ENCODE measurements around the gene LIMCH1.
"Not testable (repeated sequence)": the region's sequence is repeated elsewhere in the genome, so short reads cannot be mapped to it uniquely, and the experiment has no call there.

The LIMCH1 gene

DNA sequence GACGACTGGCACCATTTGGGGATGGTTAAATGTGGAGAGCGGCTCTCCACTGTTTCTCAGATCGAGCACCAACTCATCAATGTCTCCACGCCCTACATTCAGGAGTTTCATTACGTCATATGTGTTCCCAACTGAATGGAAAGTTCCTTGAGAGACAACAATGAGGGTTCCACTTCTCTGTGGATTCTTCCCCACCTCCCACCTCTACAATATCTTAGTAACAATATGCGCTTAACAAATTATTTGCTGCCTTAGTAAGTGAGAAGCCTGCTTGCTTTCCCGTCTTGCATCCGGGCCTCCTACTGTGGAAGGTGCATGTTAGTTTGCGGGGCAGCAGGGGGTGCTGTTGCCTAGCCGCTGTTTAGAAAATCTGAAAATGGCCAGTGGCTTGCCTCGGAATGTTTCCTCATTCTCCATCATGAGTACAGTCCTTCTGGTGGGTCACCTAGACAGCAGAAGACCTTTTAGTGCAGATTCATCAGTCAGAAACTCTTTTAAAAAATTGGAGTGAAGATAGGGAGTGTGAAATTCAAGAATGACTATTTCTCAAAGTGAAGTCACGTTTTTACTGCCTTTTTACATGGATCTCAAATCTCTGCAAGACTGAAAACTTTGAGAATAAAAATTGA lies 154.9 kb downstream of the LIMCH1 start:
- DNase-seq = peak; percentile 49

GRCh38 chr4:41693629-41694028 lies 155.7 kb downstream of the LIMCH1 start:
- DNase-seq = peak; percentile 6

GRCh38 chr4:41696131-41696530 lies 158.2 kb downstream of the LIMCH1 start:
- DNase-seq = no peak

GRCh38 chr4:41696763-41697162 lies 158.8 kb downstream of the LIMCH1 start:
- no peak for DNase-seq

GRCh38 chr4:41701983-41702382 lies 164.0 kb downstream of the LIMCH1 start:
- DNase-seq = no peak

- DNase-seq = no peak
Measured at GRCh38 chr4:41702770-41703169, 164.8 kb downstream of the LIMCH1 start.

DNA sequence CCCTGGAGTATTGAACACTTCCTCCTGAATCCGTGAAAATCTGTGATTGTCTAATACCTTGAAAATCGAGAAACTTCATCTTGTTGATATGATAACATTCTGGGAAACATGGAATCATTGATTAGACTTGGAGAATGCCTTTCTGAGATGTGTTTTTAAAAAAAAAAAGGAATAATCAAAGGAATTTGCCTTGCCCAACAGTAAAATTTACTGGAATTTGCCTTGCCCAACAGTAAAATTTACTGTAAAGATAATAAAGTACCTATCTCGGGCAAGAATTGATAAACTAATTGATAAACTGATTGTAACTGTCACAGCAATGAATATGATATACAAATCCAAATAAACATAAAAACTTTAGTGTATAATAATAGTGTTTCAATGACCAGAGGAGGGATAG lies 165.8 kb downstream of the LIMCH1 start:
- DNase-seq = no peak

DNA sequence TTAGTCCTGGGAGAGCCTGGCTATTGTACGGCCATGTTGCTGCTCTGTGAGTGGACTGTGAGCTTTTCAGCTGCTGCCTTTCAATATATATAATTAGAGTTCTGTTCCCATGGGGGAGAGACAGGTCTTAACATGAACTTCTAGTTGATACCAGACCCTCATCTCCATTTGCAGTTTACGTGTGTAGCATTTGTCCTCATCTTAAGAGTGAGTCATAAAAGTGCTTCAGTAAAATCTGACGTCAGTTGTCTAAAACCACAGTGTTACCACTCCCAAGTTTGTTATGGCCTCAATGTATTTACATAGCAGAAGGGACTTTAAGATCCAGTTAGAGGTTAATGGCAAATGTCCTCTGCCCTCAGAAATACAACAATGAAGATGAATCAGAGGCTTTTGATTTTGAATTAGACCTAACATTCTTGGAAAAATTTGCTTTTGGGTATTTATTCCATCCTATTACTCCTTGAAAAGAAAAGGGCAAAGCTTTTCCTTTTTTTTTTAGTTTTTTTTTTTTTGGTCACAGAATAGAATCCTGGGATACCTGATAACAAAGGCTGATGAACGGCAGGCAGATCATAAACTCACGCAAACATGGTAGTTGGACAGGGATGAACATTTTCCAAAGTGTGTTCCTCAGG lies 172.0 kb downstream of the LIMCH1 start:
- DNase-seq = no peak

GRCh38 chr4:41711654-41712053 lies 173.7 kb downstream of the LIMCH1 start:
- not testable (repeated sequence) for DNase-seq

- DNase-seq = no peak
Measured at GRCh38 chr4:41712425-41712824, 174.5 kb downstream of the LIMCH1 start.

DNA sequence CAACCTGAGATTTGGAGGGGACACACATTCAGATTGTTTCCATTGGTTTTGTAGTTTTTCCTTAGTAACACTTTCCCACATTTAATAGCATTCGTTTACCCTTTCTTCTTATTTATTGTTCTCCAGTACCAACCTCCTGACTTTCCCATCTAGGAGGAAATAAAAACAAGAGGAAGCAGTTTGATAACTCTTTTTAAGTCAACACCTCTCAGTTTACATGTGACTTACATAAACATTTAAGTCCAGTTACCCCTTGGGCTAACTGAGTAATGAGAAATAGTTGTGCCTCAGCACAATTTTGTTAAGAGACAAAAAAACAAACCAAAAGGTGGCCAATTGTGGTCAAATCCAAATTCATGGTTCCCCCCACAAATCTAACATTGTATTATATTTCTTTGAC lies 175.8 kb downstream of the LIMCH1 start:
- no peak for DNase-seq

DNA sequence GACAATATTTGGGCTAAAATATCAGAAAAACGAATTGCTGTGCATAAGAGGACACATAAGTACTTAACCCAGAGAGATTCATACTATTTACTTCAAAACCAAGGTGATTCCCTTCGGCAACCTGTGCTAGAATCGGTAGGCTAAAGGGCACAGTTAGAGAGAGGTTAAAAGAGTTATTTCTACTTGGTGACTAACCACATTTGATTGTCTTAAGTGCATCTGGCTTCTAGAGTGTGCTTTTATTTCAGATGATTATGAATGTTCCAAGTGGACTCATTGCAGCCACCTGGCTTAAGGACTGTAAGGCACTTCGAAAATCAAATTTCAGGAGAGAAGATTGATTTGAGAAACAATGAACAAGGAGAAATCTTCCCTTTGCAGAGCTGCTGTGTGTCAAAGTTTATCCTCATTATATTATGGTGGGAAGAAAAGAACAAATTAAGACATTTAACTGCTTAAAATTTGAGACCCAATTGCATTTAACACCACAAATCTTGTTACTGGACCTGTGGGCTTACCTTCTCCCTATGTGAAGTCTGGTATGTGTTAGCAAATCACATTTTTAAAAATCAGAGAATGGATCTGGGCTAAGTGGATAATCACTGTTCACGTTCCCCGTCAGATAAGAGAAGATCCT lies 176.5 kb downstream of the LIMCH1 start:
- no peak for DNase-seq

DNA sequence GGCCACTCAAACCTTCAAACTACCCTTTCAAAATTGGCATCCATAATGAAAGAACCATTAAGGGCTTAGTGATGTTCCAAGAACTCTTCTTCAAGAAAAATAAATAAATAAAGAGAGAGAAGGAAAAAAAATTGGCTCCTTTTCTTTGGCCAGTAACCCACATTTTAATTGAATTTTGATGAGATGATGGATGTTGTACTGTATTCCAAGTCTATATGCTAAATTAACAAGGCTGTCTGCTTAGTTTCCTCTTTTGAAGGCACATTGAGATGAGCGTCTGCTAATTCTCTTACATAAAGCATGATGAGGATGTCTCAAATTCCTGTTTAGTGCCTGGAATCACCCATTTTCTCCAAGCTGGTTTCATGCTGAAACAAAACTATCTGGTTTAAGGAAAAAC lies 177.2 kb downstream of the LIMCH1 start:
- no peak for DNase-seq

DNA sequence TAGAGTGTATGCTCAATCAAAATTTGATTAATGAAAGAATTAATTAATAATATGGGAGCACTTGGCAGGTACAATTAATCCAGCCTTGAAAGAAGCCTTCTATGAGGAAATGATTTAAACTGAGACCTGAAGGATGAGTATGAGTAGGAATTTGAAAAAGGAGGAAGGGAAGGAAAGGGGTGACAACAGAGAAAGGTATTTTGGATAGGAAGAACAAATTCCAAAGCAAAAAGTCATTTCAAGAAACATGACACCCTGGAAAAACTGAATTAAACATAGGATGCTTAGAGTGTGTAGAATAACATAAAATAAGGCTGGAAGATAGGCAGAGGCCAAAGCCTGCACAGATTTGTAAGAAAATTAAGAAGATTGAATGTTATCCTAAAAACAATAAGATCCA lies 180.9 kb downstream of the LIMCH1 start:
- no peak for DNase-seq

DNA sequence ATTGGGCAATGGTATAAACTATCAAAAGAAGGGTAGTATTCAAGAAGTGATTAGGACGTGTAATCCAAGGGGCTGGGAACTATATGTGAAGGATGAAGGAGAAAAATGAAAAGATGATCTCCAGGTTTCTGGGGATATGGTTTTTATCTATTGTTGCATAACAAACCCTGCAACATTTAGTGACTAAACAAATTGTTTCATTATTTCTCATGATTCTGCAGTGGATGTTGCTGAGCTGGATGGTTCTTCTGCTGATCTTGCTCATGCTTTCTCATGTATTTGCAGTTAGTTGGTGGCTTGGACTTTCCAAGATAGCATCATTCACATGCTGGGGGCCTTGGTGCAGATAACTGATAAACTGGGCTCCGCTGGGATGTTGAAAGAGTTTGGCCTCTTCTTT lies 181.5 kb downstream of the LIMCH1 start:
- no peak for DNase-seq

- DNase-seq = no peak
Measured at GRCh38 chr4:41722181-41722580, 184.2 kb downstream of the LIMCH1 start.

DNA sequence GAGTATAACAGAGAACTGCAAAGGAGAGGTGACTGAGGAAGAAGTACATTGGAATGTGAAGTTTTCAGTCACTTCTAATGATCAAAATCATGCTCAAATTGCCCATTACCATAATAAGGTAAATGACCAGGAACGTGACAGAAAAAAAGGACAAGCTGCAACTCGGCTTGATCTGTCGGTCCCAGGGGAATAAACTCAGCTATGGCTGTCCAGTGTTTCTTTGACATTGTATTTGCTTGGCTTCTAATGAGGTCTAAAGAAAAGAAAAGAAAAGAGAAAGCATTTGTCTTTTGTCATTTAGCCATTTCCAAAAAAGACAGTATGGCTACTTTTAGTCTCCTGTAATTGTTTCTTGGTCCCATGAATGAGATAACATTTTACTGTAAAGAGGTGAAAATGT lies 185.3 kb downstream of the LIMCH1 start:
- DNase-seq = no peak

DNA sequence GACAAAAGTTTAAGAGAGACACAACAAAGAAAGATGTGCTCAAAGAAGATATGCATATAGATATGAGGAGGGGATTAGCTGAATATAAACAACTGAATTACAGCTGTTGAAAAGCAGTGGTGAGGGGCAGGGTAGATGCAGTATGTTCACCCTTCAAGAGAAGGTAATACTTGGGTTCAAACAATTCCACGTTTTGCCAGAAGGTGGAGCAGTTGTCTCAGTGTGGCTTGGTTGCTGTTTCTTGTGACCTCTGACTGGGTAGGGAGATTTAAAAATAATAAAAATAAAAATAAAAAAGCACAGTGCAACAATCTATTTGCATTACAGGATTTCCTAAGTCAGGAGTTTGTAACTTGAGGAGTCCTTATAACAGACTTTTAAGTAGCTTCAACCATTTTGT lies 187.3 kb downstream of the LIMCH1 start:
- DNase-seq = no peak

DNA sequence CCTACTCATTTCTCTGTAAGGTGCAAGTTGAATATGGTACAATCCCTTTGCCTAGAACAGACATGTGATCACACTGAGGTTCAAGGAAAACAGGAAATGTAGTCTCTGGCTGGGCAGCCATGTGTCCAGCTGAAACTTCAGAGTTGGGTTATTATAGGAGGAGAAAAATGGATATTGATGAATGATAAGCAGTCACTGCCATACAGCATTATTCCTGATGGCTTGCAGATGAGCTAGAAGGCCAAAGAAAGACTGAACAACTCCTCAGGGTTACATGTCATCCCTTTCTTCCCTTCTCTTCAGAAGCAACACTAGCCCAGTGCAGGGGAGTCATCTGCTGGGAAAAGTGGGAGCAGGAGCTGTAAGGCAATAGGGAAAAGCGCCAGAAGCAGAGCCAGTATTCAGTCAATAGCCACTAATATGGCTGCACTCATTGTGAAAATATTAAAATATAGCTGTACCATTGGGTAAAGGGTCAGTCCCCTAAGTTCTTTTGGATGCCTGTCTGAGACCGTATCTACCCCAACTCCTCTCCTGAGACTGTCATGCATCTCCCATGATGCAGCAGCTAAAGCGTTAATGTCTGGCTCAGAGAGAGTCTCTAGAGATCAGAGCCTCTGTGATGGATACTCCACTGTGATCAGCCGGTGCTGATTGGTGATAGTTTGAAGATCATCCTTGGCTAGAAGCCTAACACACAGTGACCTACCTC lies 190.1 kb downstream of the LIMCH1 start:
- no peak for DNase-seq

DNA sequence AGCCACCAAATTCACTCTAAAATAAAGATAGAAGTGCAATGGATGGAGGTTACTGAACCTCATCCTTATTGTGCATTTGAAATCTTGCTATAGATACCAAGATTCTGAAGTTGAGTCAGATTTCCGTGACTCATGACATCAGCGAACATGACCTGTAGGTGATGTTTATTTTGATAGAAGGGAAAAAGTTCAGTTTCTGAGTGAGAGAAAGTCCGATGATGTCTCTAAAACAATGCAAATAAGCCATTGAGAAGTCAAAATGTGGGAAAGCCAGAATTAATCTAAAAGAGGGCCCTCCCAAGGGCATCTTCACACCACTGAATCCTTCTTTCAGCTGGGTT lies 190.6 kb downstream of the LIMCH1 start:
- DNase-seq = no peak

- no peak for DNase-seq
Measured at GRCh38 chr4:41731569-41732126, 193.7 kb downstream of the LIMCH1 start.

DNA sequence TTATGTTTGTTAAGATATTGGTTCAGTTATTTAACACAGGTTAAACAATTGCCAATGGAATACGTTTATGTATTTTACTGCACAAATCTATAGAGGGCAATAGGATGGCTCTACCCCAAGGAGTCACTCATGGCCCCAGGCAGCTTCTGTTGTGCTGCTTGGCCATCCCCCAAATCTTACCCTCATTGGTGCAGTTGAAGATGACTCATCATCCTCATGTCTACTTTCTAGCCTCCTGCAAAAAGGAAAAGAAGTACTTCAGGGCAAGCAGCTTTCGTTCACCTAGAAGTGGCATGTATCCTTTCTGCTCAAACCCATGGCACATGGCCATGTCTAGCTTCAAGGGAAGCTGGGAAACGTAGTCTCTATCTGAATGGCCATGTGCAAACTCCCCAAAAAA lies 196.4 kb downstream of the LIMCH1 start:
- DNase-seq = no peak

GRCh38 chr4:41737491-41737890 lies 199.5 kb downstream of the LIMCH1 start:
- not testable (repeated sequence) for DNase-seq

GRCh38 chr4:41741354-41741753 lies 203.4 kb downstream of the LIMCH1 start:
- no peak for DNase-seq
